WERI-Rb-1 (cell line): ENCODE results near the gene LEMD3.
A peak's percentile ranks its signal among the peaks of the same experiment; 100 is the strongest.

Experiments used
- DNase-seq: peaks from one replicate; pipeline ENCODE4 v3.0.0-alpha.2; 2020
- H3K27ac ChIP-seq: fragments of 250-450 bp; sonication (Bioruptor Pico); 2 replicates; pipeline ENCODE4 v1.5.1; 2020; ENCODE audit warnings: mild to moderate bottlenecking, moderate library complexity
- H3K27me3 ChIP-seq: fragments of 250-450 bp; sonication (Bioruptor Pico); 2 replicates; pipeline ENCODE4 v1.5.1; 2021; ENCODE audit warnings: mild to moderate bottlenecking, low read depth, moderate library complexity; ENCODE audit not compliant: insufficient read depth, severe bottlenecking
- H3K36me3 ChIP-seq: fragments of 250-450 bp; sonication (Bioruptor Pico); 2 replicates; pipeline ENCODE4 v1.5.1; 2020; ENCODE audit warnings: mild to moderate bottlenecking, moderate library complexity
- H3K4me3 ChIP-seq: 2 replicates; pipeline ENCODE4 v1.5.1; 2011; ENCODE audit warnings: low read depth, mild to moderate bottlenecking, control low read depth, low read length
- H3K9me3 ChIP-seq: fragments of 250-450 bp; sonication (Bioruptor Pico); 2 replicates; pipeline ENCODE4 v1.5.1; 2021; ENCODE audit warnings: mild to moderate bottlenecking, moderate library complexity; ENCODE audit not compliant: severe bottlenecking
- TF ChIP-seq, protein P1 (sequence below): IDR thresholded peaks from 2 replicates; pipeline ENCODE4 v1.5.1; 2011; ENCODE audit warnings: low read depth, mild to moderate bottlenecking, control low read depth, inconsistent platforms, low read length

Gene LEMD3

DNA sequence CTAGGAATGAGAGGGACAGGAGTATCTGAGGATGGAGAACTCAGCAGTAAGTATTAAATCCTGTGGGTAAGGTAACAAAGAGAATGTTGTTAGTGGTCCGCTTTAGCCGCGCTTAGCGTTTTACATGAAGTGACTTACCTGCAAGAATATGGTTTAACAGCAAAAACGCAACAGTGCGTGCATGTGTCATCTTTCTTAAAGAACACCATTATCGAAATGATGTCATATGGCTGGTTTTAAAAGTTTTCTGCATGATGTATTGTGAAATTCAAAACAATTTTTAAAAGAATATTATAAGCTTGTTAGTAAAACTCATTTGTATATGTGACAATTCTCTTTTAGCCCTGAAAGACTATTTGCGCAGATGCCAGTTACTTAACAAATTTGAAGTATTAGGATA is 1.7 kb downstream of the LEMD3 start:
- DNase-seq, result no peak
- H3K9me3 ChIP-seq, result no peaks in the 10 kb centered on the region
- no peak overlapping the region for H3K27ac ChIP-seq
- TF ChIP-seq, protein P1, sequence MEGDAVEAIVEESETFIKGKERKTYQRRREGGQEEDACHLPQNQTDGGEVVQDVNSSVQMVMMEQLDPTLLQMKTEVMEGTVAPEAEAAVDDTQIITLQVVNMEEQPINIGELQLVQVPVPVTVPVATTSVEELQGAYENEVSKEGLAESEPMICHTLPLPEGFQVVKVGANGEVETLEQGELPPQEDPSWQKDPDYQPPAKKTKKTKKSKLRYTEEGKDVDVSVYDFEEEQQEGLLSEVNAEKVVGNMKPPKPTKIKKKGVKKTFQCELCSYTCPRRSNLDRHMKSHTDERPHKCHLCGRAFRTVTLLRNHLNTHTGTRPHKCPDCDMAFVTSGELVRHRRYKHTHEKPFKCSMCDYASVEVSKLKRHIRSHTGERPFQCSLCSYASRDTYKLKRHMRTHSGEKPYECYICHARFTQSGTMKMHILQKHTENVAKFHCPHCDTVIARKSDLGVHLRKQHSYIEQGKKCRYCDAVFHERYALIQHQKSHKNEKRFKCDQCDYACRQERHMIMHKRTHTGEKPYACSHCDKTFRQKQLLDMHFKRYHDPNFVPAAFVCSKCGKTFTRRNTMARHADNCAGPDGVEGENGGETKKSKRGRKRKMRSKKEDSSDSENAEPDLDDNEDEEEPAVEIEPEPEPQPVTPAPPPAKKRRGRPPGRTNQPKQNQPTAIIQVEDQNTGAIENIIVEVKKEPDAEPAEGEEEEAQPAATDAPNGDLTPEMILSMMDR, result no peak
- H3K36me3 ChIP-seq, result peaks cover 58% of the 10 kb centered on the region
- H3K4me3 ChIP-seq, result peak overlapping the region; percentile 95
- no peaks in the 10 kb centered on the region for H3K27me3 ChIP-seq

DNA sequence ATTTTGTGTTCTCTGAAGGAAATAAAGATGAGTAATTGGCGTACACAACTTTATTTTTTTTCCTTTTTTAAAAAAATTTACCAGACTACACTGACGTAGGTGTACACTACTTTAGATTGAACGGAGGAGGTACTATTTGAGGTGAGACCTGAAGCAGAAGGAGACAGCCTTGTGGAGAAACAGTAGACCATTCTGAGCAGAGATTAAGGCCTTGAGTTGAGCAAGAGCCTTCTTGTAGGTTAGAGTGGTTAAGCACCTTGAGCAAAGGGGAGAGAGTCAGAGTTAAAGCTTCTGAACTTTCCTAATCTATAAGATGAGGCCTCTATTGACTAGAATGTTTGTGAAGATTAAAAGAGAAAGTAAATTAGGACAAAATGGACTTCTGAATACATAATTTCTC is 2.5 kb downstream of the LEMD3 start:
- Histone ChIP-seq H3K27me3 (no peaks in the 10 kb centered on the region), H3K4me3 (peak overlapping the region; percentile 95; the same call in 1 of the 2 replicates), H3K36me3 (peaks cover 65% of the 10 kb centered on the region), H3K27ac (no peak overlapping the region), H3K9me3 (no peaks in the 10 kb centered on the region)
- DNase-seq, result no peak
- TF ChIP-seq, protein P1, result no peak

DNA sequence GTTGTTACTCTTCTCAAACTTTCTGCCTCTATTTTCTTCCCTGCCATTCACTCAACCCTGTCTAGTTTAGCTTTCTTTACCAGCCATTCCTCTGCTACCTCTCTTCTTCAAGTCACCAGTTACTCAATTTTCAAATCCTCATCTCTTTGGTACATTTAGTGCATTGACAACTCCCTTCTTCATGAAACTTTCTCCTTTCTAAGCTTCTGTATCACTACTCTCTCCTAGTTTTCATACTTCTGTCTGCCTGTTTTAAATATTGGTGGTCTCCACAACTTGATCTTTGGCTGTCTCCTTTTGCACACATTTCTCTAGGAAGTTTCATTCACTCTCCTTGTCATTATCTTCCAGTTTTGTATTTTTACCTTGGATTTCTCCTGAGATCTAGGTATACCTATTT is 6.0 kb downstream of the LEMD3 start:
- TF ChIP-seq, protein P1, result no peak
- H3K36me3 ChIP-seq, result peaks cover 63% of the 10 kb centered on the region
- DNase-seq, result no peak

DNA sequence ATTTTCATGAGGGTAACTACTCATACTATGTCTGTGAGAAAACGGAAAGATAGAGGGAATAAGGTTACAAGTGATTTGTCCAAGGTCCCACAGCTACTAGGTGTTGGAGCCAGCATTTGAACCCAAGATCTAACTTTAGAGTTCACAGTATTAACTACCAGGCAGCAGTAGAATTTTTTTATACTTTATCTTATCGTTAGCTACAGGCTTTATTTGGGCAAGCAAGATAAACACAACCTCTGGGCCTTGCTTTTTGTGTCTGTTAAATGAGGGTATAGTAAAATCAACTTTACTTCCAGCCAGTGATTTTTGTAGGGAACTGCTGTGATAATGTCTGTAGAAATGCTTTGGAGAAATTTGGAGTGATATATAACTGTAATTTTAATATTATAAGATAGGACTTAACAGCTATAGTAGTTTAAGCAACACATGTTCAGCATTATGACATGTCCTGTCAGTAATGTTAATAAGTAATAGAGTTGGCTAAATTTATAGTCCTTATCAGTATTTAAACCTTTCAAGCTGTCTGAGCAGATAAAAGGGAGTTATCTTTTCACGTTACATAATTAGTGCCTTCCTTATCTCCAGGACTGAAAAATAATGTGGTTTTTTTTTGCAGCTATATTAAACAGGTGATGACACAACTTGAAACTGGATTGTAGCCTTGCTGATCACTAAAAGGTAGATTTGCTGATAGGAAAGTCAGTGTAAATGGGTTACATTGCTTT is 12.8 kb downstream of the LEMD3 start:
- Histone ChIP-seq H3K36me3 (peaks cover 31% of the 10 kb centered on the region), H3K27ac (no peak overlapping the region), H3K4me3 (no peak overlapping the region), H3K9me3 (no peaks in the 10 kb centered on the region), H3K27me3 (no peaks in the 10 kb centered on the region)
- no peak for DNase-seq
- TF ChIP-seq, protein P1, result no peak

More for the DNA sequence above, 6.0 kb downstream of the LEMD3 start:
- H3K4me3 ChIP-seq, result no peak overlapping the region
- H3K9me3 ChIP-seq, result no peaks in the 10 kb centered on the region
- no peak overlapping the region for H3K27ac ChIP-seq
- no peaks in the 10 kb centered on the region for H3K27me3 ChIP-seq

DNA sequence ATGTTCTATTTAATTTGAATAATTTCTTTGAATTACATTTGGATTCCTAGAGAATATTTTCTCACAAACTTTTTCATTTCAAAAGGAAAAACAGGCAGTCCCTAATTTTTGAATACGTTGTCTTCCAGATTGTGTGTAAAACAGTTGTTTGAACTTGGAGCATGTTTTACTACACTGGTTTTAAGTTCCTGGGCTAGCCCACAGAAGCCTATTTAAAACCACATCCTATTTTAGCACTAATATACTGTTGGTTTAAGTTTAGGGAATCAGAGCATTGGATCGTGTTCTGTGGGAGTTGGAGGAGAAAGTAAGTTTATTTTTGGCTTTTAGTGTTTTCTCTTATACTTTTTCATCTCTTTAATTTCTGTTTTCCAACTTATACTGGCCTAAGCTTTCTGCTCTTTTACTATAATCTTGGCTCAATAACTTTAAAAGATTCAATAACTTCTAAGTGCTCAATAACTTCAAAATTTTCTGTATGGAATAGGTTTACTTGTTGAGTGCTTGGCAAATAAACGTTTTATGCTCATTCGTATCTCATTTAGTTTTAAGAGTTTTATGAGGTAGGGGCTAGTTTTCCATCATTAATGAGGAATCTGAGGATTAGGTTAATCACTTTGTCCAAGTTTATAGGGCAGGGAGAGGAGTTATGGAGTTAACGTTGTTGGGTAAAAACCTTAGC is 14.9 kb downstream of the LEMD3 start:
- DNase-seq, result no peak
- TF ChIP-seq, protein P1, result no peak
- no peaks in the 10 kb centered on the region for H3K27me3 ChIP-seq
- no peak overlapping the region for H3K4me3 ChIP-seq
- no peak overlapping the region for H3K27ac ChIP-seq
- no peaks in the 10 kb centered on the region for H3K9me3 ChIP-seq
- peaks cover 31% of the 10 kb centered on the region for H3K36me3 ChIP-seq
